Tibial artery (tissue), 4 donors: Measurements from ENCODE around the gene TEX26.

Source experiments
- DNase-seq, 2 donors: peaks; one replicate each; pipeline ENCODE4 v3.0.0-alpha.2; 2019
- H3K27ac ChIP-seq, 2 donors: fragments of 200-600 bp; sonication (generic) in 1 of 2; 1 replicate in 1 of 2; 2 replicates in 1 of 2; pipeline ENCODE4 v1.5.1; 2018 to 2019; ENCODE audit warnings: mild to moderate bottlenecking in 1 of 2
- H3K27me3 ChIP-seq, 2 donors: fragments of 200-600 bp; sonication (generic) in 1 of 2; one replicate each; pipeline versions ENCODE4 v1.5.1 to v1.6.0; 2016 to 2019
- H3K36me3 ChIP-seq, 3 donors: fragments of 200-600 bp; sonication (generic) in 2 of 3; one replicate each; pipeline ENCODE4 v1.5.1; 2016 to 2019; ENCODE audit warnings: mild to moderate bottlenecking in 2 of 3
- H3K4me1 ChIP-seq, 4 donors: fragments of 200-600 bp; sonication (generic) in 2 of 4; 1 replicate in 3 of 4; 2 replicates in 1 of 4; pipeline ENCODE4 v1.5.1; 2016 to 2019
- H3K4me3 ChIP-seq, 2 donors: fragments of 200-600 bp; sonication (generic) in 1 of 2; 1 replicate in 1 of 2; 2 replicates in 1 of 2; pipeline ENCODE4 v1.5.1; 2018 to 2019; ENCODE audit warnings: mild to moderate bottlenecking in 2 of 2
- H3K9me3 ChIP-seq, 3 donors: fragments of 200-600 bp; sonication (generic) in 1 of 3; one replicate each; pipeline ENCODE4 v1.5.1; 2016 to 2019
- intact Hi-C: fragments of 100-400 bp; cut with DNase I; formaldehyde crosslinking; loops from one replicate; pipeline ENCODE4 v1.15.0; 2023; ENCODE audit warnings: low total_unique reads
- TF ChIP-seq, protein P1 (sequence below), 2 experiments: fragments of 200-600 bp in 1 of 2; fragments of 450-650 bp in 1 of 2; IDR thresholded peaks; one replicate each; pipeline ENCODE4 v1.5.1; 2017 to 2019; ENCODE audit warnings: antibody characterized with exemption in 2 of 2, mild to moderate bottlenecking in 1 of 2, moderate library complexity in 1 of 2

The TEX26 gene

DNA sequence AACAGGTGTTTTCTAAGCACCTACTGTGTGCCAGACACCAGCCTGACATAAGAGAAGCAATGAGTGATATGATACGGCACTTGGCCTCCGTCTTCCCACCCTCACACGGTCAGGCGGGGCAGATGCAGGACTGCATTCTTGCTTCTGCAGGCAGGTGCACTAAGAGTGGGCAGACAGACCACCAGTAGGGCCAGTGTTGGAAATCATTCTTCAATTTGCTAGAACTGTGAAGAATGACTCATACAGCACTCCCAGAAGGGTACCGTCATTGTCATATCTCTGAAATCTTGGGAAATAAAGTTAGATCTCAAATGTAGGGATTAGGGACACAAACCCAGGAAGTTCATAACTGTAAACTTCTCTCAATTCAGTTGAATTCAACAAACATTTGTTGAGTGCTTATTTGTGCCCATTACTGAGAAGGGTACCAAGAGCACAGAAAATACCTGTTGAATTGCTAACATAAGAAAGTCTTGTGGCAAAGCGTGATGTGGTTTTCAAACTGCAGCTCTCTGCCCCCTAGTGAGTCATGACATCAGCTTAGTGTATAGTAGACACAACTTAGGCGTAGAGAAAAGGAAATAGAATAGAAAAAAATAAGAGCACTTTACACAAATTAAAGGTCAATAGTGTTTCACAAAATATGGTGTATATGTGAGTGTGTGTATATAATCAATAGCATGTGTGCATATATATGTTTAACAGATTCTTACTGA, 76.1 kb downstream of the TEX26 start:
- no peak for DNase-seq
- Histone ChIP-seq H3K36me3 (no peaks in the 10 kb centered on the region), H3K27me3 (no peaks in the 10 kb centered on the region), H3K27ac (no peak overlapping the region), H3K9me3 (no peaks in the 10 kb centered on the region), H3K4me1 (peaks cover 0 to 16% (median 2%) of the 10 kb centered on the region in 4 donors), H3K4me3 (no peak overlapping the region)
- intact Hi-C loops, result loop anchor here (10.0 kb wide), 1 partner anchor 234 kb away; no protein-coding TSS in a partner anchor
- TF ChIP-seq, protein P1, sequence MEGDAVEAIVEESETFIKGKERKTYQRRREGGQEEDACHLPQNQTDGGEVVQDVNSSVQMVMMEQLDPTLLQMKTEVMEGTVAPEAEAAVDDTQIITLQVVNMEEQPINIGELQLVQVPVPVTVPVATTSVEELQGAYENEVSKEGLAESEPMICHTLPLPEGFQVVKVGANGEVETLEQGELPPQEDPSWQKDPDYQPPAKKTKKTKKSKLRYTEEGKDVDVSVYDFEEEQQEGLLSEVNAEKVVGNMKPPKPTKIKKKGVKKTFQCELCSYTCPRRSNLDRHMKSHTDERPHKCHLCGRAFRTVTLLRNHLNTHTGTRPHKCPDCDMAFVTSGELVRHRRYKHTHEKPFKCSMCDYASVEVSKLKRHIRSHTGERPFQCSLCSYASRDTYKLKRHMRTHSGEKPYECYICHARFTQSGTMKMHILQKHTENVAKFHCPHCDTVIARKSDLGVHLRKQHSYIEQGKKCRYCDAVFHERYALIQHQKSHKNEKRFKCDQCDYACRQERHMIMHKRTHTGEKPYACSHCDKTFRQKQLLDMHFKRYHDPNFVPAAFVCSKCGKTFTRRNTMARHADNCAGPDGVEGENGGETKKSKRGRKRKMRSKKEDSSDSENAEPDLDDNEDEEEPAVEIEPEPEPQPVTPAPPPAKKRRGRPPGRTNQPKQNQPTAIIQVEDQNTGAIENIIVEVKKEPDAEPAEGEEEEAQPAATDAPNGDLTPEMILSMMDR (IDR thresholded peaks at IDR 0.05), result no peak

DNA sequence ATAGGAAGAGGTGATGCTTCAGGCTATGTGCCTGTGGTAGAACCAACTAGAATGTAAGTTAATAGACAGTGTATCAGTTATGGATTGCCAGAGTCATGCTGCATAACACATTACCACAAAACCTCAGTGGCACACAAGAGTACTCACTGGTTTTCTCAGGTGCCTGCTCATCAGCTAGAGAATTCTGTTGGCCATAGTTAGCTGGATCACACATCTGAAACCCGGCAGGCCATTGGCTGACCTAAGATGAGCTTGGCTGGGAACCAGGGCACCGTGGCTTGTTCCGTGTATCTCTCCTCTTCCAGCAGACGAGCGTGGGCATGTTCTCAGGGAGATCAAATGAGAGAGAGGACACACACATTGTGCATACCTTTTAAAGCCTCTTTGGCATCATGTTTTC, 76.7 kb downstream of the TEX26 start:
- no peaks in the 10 kb centered on the region for H3K9me3 ChIP-seq
- H3K4me3 ChIP-seq, result no peak overlapping the region
- TF ChIP-seq, protein P1 (IDR thresholded peaks at IDR 0.05), result no peak
- intact Hi-C loops, result loop anchor here (10.0 kb wide), 1 partner anchor 234 kb away; no protein-coding TSS in a partner anchor
- peaks cover 0 to 16% (median 2%) of the 10 kb centered on the region in 4 donors for H3K4me1 ChIP-seq
- DNase-seq, result no peak
- no peak overlapping the region for H3K27ac ChIP-seq
- H3K36me3 ChIP-seq, result no peaks in the 10 kb centered on the region
- H3K27me3 ChIP-seq, result no peaks in the 10 kb centered on the region

DNA sequence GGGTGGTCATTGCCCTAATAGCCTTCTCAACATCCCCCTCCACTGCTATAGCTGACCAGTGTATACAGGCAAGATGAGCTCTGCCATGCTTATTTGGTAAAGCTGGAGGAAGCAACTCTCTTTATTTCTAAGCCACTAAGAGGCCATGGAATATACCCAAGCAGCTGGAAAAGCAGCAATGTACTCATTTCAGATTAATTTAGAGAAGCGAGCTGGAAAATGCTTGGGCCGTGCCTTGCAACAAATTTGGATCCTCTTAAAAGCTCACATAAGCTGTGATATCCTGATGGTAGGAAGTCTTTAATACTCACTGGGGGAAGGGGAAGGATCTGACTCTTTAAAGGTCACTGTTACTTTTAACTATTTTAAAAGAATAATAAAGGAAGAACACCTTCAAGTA, 77.8 kb downstream of the TEX26 start:
- DNase-seq, result no peak

DNA sequence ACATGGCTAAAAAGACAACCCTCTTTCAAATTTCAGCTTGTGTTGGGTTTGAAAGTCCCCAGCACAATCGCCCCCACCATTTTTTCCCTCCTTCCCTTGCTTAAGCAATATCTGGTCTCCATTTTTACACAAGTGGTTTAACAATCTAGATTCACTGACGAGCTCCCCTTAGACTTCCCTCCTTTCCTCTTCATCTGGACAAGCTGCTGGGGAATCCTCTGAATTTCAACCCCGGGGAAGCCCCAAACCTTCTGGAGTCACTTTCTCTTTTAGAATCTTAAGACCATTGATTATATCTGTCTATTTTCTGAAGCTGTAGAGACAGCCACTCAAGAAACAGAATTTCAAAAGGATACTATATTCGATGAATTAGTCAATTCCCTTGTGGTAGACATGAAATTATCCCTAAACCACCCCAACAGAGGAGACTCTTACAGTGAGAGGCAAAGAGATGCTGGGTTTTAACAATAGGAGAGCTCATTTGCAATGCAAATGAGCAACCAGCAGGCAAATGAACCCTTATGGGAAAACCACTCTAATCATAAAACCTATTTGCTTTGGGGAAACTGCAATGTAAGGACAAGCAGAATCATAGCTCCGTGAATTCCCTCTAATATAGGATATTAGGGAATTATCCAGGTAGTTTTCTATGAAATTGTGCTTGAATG, 78.9 kb downstream of the TEX26 start:
- Histone ChIP-seq H3K27me3 (no peaks in the 10 kb centered on the region), H3K4me3 (no peak overlapping the region), H3K36me3 (no peaks in the 10 kb centered on the region), H3K4me1 (peaks cover 0 to 16% (median 2%) of the 10 kb centered on the region in 4 donors), H3K27ac (no peak overlapping the region), H3K9me3 (no peaks in the 10 kb centered on the region)
- TF ChIP-seq, protein P1 (IDR thresholded peaks at IDR 0.05), result no peak
- intact Hi-C loops, result no loop called here
- no peak for DNase-seq

More for the DNA sequence above, 77.8 kb downstream of the TEX26 start:
- Histone ChIP-seq H3K27me3 (no peaks in the 10 kb centered on the region), H3K36me3 (no peaks in the 10 kb centered on the region), H3K27ac (no peak overlapping the region), H3K9me3 (no peaks in the 10 kb centered on the region), H3K4me3 (no peak overlapping the region), H3K4me1 (peaks cover 0 to 16% (median 2%) of the 10 kb centered on the region in 4 donors)
- intact Hi-C loops, result no loop called here
- TF ChIP-seq, protein P1 (IDR thresholded peaks at IDR 0.05), result no peak

DNA sequence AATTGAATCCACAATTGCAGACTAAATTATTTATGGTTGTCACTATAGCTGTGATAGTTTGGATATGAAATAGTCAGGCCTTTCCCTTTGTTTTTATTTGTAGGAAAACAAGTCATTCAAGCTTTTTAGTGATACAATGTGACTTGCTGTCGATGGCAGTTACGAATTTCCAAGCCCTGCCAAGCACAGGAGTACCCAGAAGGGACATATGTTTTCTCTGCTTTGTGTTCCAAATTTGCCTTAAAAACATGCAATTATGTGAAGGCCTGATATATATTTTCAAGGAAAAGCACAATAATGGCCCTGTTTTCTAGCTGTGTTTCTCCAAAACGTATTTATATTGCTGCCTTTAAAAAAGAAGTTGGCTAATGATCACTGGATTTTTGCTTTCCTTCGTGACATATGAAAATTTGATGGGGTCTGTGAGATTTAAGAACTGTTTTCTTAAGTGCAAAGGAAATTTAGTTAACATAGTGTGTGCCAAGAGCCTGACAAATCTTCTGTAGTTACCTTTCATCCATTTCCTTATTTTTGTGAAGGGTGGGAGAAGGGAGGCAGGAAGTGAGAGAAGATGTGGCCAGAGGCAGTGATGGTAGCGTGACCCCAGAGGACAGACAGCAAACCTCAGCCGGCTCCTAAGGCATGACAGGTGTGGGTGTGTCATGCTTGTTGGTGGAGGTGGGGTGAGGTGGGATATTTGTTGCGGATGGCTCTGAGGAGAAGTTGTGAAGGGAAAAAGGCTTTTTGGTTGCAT, 79.6 kb downstream of the TEX26 start:
- DNase-seq, result no peak
- intact Hi-C loops, result no loop called here
- Histone ChIP-seq H3K4me1 (peaks cover 0 to 16% (median 2%) of the 10 kb centered on the region in 4 donors), H3K9me3 (no peaks in the 10 kb centered on the region), H3K4me3 (no peak overlapping the region), H3K27me3 (no peaks in the 10 kb centered on the region), H3K36me3 (no peaks in the 10 kb centered on the region), H3K27ac (no peak overlapping the region)
- TF ChIP-seq, protein P1 (IDR thresholded peaks at IDR 0.05), result no peak
